ENCODE results near the gene CNTRL.
A peak's percentile ranks its signal among the peaks of the same experiment; 100 is the strongest.
"Not testable (repeated sequence)": the region's sequence is repeated elsewhere in the genome, so short reads cannot be mapped to it uniquely, and the experiment has no call there.

The CNTRL gene

GRCh38 chr9:121074370-121075250, at the start of gene CNTRL:
Gene CNTRL, plus strand, starts transcription at chr9:121074955. Its CDS starts 13,372 bp downstream, at chr9:121088327.
- peak; percentile 85 for DNase-seq (ENCODE audit: low read depth)

GRCh38 chr9:121026260-121026691, 48.5 kb upstream of the CNTRL start:
- no peak for DNase-seq (ENCODE audit: low read depth)

GRCh38 chr9:121026768-121027167, 48.0 kb upstream of the CNTRL start:
- DNase-seq (ENCODE audit: low read depth): no peak

GRCh38 chr9:121028285-121028684, 46.5 kb upstream of the CNTRL start:
- DNase-seq (ENCODE audit: low read depth): not testable (repeated sequence)

- DNase-seq (ENCODE audit: low read depth): no peak
Measured at GRCh38 chr9:121029469-121029868, 45.3 kb upstream of the CNTRL start.

- no peak for DNase-seq (ENCODE audit: low read depth)
Measured at GRCh38 chr9:121034529-121034928, 40.2 kb upstream of the CNTRL start.

GRCh38 chr9:121035717-121036116, 39.0 kb upstream of the CNTRL start:
- DNase-seq (ENCODE audit: low read depth): not testable (repeated sequence)

GRCh38 chr9:121038362-121038761, 36.4 kb upstream of the CNTRL start:
- DNase-seq (ENCODE audit: low read depth): no peak

GRCh38 chr9:121038804-121039203, 36.0 kb upstream of the CNTRL start:
- DNase-seq (ENCODE audit: low read depth): no peak

- DNase-seq (ENCODE audit: low read depth): no peak
Measured at GRCh38 chr9:121048175-121048574, 26.6 kb upstream of the CNTRL start.

GRCh38 chr9:121048618-121049017, 26.1 kb upstream of the CNTRL start:
- no peak for DNase-seq (ENCODE audit: low read depth)

- no peak for DNase-seq (ENCODE audit: low read depth)
Measured at GRCh38 chr9:121050128-121050988, 24.4 kb upstream of the CNTRL start, which contains the start of gene C5. Gene C5, minus strand, starts transcription at chr9:121050275. Its CDS starts 29 bp downstream, at chr9:121050246.

- DNase-seq (ENCODE audit: low read depth): no peak
Measured at GRCh38 chr9:121053544-121053943, 21.2 kb upstream of the CNTRL start.

- DNase-seq (ENCODE audit: low read depth): no peak
Measured at GRCh38 chr9:121055642-121056143, 19.1 kb upstream of the CNTRL start.

GRCh38 chr9:121057821-121058220, 16.9 kb upstream of the CNTRL start:
- no peak for DNase-seq (ENCODE audit: low read depth)

- no peak for DNase-seq (ENCODE audit: low read depth)
Measured at GRCh38 chr9:121059513-121059912, 15.2 kb upstream of the CNTRL start.

GRCh38 chr9:121059998-121060636, 14.6 kb upstream of the CNTRL start:
- no peak for DNase-seq (ENCODE audit: low read depth)

- no peak for DNase-seq (ENCODE audit: low read depth)
Measured at GRCh38 chr9:121066850-121067249, 7.9 kb upstream of the CNTRL start.

- no peak for DNase-seq (ENCODE audit: low read depth)
Measured at GRCh38 chr9:121067640-121068039, 7.1 kb upstream of the CNTRL start.

GRCh38 chr9:121069396-121069795, 5.4 kb upstream of the CNTRL start:
- DNase-seq (ENCODE audit: low read depth): no peak

- no peak for DNase-seq (ENCODE audit: low read depth)
Measured at GRCh38 chr9:121071370-121071755, 3.4 kb upstream of the CNTRL start.

Data from activated T-helper 9 cell treated with anti-CD3 and anti-CD28 coated beads, Interleukin-2, amount 50 U/mL, for 16 hours (primary cell).